Measurements from ENCODE around the gene AVPI1.
A peak's percentile ranks its signal among the peaks of the same experiment; 100 is the strongest.
"Not testable (repeated sequence)": the region's sequence is repeated elsewhere in the genome, so short reads cannot be mapped to it uniquely, and the experiment has no call there.

AVPI1 gene

DNA sequence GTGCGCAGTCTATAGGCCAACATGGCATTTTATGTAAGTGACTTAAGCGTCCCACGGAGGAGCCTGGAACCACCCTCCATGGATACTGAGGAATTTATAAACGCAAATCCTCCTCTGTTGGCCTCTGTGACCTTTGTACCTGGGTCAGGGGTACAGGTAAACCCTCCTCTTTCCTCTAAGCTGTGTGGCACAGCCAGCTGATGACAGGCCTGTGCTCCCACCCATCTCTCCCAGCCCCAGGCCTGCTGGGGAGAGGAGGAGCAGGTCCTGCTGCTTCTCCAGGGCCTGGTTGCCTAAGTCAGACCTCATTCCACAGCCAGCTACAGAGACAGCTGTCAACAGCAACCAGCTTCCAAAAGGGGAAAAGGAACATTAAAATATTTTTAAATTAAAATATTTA is 5.0 kb downstream of the AVPI1 start:
- DNase-seq, result no peak

DNA sequence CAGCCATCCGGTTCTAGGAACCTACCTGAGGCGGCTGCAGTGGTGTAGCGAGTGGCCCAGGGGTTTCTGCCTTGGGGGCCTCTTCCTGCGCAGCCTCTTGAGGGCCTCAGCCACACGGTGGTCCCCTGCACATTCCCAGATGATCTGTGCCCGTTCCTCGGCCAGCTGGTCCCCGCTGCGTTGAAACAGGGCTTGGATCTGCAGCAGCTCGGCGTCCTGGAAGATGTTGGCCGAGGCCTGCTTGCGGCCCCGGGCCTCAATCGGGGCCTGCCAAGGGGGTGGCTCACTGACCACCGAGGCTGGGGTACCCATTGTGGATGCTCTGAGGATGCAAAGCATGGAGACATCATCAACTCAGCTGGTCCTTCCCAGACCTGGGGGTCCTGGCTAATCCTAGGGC is 7.4 kb downstream of the AVPI1 start:
- no peak for DNase-seq

- peak; percentile 80 for DNase-seq
These were observed 10.1 kb downstream of the AVPI1 start for GRCh38 chr10:97676770-97677581.

- DNase-seq, result no peak
These were observed 11.8 kb downstream of the AVPI1 start for GRCh38 chr10:97675222-97675621.

DNA sequence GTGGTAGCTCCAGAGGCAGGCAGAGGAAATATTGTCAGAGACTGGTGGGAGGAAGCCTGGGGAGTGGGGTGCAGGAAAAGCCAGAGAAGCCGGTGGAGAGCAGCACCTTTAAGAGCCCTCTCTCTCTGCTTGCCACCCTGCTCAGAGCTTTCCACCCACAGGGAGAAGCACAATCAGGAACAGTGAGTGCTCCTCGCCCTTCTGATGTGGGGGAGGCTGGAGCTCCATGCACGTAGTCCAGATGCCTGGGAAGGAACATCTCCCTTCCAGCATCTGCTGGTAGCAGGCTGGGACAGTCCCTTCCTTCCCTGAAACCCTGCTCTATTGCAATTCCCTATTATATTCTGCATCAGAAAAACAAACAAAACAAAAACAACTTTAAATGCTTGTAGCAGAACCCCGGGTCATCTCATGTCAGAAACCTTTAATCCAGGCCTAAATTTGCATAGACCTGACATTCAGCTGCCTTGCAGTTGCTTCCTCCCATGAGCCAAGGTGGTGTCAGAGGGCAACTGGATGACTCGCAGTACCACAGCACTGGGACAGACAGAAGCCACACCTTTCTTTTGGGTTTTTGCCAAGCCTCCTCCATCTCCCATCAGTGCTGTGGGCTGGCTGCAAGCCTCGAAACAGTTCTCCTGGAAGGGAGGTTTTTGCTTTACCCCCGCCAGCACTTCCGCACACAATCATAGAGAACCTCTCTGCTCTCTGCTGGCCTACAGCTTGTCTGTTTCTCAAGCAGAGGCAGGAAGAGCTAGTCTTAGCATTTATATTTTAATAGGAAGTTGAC is 13.1 kb downstream of the AVPI1 start:
- DNase-seq, result no peak

GRCh38 chr10:97669571-97669970 is 17.5 kb downstream of the AVPI1 start:
- DNase-seq, result no peak

- no peak for DNase-seq
These were observed 19.6 kb downstream of the AVPI1 start for GRCh38 chr10:97667463-97667862.

GRCh38 chr10:97666992-97667391 is 20.0 kb downstream of the AVPI1 start:
- no peak for DNase-seq

DNA sequence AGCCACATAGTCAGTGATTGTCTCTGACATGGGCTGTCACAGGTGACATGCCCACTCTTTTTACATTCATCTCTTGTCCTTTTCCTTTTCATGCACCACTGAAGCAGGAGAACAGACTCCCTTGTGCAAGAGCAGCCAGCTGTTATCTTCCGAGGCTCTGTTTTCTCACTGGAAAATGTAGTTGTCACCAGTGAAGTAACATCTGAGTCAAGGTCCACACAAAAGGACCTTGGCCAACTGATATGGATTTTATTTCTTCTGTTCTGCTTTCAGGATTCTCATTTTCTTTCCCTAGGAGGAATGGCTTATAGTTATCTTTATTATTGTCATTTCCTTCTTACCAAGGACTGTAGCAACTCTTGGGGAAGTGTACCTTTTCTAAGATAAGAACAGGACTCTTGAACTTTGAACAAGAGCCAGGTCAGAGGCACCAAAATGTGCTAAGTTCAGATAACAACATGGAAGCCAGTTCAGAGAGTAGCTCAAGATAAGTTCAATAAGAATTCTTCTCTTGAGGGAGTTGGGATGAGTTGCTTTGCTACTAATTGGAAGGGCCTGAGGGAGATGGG is 22.7 kb downstream of the AVPI1 start:
- no peak for DNase-seq

DNA sequence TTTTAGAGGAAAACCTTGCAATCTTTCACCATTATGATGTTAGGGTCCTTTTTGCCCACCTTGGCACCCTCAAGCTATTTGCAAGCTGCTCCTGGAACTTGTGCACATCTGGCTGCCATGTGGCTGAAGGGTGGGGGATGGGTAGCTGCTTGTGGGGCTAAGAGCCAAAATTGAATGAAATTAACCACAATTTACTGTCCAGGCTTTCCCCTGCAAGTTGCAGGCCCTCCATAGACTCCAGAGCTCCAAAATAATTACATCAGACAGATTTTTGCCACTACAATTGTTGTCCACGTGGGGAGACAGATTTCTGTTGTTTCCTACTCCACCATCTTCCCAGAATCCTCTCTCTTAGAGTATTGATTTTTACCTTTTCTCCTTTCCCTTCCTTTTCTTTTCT is 27.5 kb downstream of the AVPI1 start:
- no peak for DNase-seq

GRCh38 chr10:97656777-97657176 is 30.3 kb downstream of the AVPI1 start:
- no peak for DNase-seq

GRCh38 chr10:97651773-97652172 is 35.3 kb downstream of the AVPI1 start:
- no peak for DNase-seq

- DNase-seq, result no peak
These were observed 36.3 kb downstream of the AVPI1 start for GRCh38 chr10:97650726-97651125.

GRCh38 chr10:97649405-97649750 is 37.7 kb downstream of the AVPI1 start:
- not testable (repeated sequence) for DNase-seq

DNA sequence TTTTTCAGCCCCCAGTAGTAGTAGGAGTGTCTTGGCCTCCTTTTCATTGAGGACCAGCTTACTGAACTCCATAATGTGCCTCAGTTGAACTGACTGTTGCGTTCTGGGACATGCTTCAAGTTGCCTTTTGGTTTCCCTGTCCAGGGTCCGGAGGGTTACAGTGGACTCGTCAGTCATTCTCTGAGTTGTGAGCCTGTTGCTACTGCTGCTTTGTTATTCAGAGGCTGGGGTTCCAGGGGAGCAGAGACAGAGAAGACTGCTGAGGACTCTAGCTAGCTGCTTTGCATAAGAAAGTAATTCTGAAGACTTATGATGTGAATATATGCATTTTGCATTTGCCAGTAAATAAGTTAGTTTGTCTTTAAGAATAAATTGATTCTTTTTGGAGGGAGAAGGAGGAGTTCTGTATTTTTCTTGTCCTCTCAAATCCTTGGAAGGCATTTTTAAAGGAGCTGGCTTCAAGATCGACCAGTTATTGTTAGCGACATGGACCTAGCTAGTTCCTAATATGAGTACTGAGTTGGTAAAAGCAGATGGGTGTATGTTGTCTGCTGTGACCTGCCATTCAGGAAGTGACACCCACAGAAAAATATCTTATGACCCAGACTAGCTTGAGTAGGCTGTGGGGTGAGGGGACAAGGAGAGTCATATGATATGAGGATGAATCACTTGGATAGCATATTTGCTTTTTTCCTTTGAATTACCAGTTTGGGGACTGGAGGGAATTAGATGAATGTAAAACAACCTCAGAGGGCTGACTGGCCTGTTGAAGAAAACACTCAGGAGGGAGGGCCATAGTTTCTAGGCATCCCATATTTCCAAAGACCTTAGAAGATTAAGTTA is 38.3 kb downstream of the AVPI1 start:
- DNase-seq, result peak; percentile 67

- DNase-seq, result no peak
These were observed 39.5 kb downstream of the AVPI1 start for GRCh38 chr10:97647556-97647955.

GRCh38 chr10:97644936-97645335 is 42.1 kb downstream of the AVPI1 start:
- no peak for DNase-seq

DNA sequence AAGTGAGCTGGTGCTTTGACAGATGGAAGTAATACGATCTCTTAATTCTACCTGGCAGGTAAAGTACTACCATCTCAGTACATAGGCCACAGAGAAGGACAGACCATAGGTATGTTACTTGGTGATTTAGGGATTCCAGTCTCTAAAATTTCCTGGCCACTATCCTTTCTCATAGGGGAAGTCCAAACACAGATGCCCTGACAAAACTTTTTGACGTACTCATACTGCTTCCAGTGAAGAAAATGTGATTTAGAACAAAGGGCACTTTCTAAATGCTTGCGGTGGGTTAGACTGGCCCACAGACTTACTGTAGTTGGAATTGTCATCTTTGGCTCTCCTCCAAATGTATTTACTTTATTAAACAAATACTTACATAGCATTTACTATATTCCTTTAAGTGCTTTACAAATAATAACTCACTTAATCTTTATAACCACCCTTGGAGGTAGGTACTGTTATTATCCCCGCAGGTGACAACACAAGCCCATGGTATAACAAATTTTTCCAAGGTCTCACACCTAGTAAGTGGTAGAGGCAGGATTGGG is 43.5 kb downstream of the AVPI1 start:
- no peak for DNase-seq

DNA sequence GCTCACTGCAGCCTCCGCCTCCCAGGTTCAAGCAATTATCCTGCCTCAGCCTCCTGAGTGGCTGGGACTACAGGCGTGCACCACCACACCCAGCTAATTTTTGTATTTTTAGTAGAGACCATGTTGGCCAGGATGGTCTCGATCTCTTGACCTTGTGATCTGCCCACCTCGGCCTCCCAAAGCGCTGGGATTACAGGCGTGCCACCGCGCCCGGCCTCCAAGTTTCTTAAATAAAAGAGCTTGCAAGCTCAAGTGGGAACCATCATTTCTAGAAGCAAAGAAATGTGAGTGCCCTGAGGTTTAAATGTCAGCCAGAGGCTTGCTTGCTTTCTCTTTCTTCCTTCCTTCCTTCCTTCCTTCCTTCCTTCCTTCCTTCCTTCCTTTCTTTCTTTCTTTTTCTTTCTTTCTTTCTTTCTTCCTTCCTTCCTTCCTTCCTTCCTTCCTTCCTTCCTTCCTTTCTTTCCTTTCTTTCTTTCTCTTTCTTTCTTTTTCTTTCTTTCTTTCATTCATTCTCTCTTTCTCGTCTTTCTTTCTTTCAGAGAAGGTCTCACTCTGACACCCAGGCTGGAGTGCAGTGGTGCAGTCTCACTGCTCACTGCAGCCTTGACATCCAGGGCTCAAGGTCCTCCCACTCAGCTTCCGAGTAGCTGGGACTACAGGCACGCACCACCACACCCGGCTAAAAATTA is 44.4 kb downstream of the AVPI1 start:
- not testable (repeated sequence) for DNase-seq

DNA sequence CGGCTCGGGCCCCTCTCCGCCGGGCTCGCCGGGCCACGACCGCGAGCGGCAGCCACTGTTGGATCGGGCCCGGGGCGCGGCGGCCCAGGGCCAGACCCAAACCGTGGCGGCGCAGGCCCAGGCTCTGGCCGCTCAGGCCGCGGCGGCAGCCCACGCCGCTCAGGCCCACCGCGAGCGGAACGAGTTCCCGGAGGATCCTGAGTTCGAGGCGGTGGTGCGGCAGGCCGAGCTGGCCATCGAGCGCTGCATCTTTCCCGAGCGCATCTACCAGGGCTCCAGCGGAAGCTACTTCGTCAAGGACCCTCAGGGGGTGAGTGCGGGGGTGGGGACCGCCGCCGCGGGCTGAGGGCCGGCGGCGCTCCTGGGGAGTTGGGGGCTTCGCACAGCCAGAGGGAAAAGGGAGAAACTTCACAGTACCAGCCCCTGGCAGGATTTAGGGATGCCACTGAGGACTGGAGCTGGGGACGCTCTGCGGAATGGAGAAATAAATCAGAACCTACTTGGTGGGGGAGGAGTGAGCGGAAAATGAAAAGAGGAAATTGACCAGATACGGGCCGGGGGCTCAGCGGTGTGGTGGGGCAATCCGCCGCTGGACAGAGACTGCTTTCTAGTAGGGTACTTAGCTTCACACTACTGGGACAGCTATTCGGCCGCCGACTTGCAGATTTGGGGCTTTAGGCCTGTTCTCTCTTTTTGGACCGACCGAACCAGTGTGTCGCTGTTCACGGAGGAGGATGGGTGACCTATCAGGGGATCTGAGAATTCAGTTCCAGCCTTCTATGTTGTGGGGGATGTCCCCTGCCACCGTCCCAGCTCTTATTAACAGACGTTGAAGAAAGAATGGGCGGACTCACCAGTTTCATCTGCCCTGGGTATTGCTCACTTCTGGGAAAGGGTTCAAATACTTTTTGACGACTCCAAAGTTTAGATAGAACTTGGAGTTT is 45.9 kb downstream of the AVPI1 start:
- DNase-seq, result peak; percentile 67

Data from activated effector memory CD4-positive, alpha-beta T cell treated with anti-CD3 and anti-CD28 coated beads, Interleukin-2, amount 50 U/mL, for 16 hours (primary cell).